ENCODE measurements around the gene ANKRD6.

ANKRD6 gene

GRCh38 chr6:89487864-89488263, 54.9 kb downstream of the ANKRD6 start:
- TF ChIP-seq, protein P1, sequence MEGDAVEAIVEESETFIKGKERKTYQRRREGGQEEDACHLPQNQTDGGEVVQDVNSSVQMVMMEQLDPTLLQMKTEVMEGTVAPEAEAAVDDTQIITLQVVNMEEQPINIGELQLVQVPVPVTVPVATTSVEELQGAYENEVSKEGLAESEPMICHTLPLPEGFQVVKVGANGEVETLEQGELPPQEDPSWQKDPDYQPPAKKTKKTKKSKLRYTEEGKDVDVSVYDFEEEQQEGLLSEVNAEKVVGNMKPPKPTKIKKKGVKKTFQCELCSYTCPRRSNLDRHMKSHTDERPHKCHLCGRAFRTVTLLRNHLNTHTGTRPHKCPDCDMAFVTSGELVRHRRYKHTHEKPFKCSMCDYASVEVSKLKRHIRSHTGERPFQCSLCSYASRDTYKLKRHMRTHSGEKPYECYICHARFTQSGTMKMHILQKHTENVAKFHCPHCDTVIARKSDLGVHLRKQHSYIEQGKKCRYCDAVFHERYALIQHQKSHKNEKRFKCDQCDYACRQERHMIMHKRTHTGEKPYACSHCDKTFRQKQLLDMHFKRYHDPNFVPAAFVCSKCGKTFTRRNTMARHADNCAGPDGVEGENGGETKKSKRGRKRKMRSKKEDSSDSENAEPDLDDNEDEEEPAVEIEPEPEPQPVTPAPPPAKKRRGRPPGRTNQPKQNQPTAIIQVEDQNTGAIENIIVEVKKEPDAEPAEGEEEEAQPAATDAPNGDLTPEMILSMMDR (conservative IDR thresholded peaks at IDR 0.05; ENCODE audit: low read depth): no peak
- H3K27ac ChIP-seq: no peak overlapping the region
- ChIA-PET CTCF (no interaction called here), POLR2A (ENCODE audit: low non-redundant PET) (no interaction called here)
- no peak for DNase-seq (ENCODE audit: low spot score)

DNA sequence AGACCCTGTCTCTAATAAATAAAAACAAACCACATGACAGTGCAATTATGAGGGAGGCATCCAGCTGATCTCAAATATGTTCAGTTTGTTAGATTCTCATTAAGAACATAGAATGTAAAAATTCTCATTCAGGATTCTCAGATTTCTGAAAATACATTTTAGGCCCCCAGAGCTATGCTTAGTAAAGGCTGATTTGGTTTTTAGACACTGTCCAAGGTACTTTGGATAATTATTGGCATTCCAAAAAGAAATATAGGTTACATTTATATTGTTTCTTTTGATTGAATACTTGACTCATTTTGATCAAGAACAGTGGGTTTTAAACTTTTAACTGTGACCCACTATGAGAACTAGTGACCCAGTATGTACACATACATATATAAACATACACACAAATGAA, 55.5 kb downstream of the ANKRD6 start:
- ChIA-PET CTCF (no interaction called here), POLR2A (ENCODE audit: low non-redundant PET) (no interaction called here)
- TF ChIP-seq, protein P1 (conservative IDR thresholded peaks at IDR 0.05; ENCODE audit: low read depth): no peak
- H3K27ac ChIP-seq: no peak overlapping the region
- no peak for DNase-seq (ENCODE audit: low spot score)

DNA sequence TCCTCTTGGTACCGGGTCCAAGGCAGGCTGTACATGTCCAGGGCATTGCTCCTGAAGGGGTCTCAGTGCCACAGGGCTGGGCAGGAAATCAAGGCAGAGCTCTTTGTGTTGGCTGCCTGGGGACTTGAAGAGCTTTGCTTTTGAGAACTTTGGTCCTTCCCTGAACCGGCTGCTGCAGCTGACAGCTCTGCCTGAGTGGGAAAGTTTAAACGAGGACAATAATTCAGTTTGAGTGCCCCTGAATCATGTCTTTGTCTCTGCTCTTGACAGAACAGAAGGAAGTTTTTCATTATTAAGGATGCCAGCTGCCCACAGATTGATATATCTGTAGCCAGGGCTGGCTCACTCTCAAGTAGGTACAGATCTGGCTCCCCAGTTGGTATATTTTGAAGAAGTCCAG, 56.1 kb downstream of the ANKRD6 start:
- CTCF ChIA-PET: interaction anchor here (0.6 kb wide), 1 partner anchor 144 kb away, joined by 3 read pairs; no protein-coding TSS in a partner anchor
- DNase-seq (ENCODE audit: low spot score): no peak
- POLR2A ChIA-PET (ENCODE audit: low non-redundant PET): no interaction called here
- TF ChIP-seq, protein P1 (conservative IDR thresholded peaks at IDR 0.05; ENCODE audit: low read depth): no peak
- no peak overlapping the region for H3K27ac ChIP-seq

GRCh38 chr6:89492025-89492640, 59.2 kb downstream of the ANKRD6 start:
- CTCF ChIA-PET: no interaction called here
- TF ChIP-seq, protein P1 (conservative IDR thresholded peaks at IDR 0.05; ENCODE audit: low read depth): no peak
- H3K27ac ChIP-seq: no peak overlapping the region
- DNase-seq (ENCODE audit: low spot score): no peak
- POLR2A ChIA-PET (ENCODE audit: low non-redundant PET): no interaction called here

DNA sequence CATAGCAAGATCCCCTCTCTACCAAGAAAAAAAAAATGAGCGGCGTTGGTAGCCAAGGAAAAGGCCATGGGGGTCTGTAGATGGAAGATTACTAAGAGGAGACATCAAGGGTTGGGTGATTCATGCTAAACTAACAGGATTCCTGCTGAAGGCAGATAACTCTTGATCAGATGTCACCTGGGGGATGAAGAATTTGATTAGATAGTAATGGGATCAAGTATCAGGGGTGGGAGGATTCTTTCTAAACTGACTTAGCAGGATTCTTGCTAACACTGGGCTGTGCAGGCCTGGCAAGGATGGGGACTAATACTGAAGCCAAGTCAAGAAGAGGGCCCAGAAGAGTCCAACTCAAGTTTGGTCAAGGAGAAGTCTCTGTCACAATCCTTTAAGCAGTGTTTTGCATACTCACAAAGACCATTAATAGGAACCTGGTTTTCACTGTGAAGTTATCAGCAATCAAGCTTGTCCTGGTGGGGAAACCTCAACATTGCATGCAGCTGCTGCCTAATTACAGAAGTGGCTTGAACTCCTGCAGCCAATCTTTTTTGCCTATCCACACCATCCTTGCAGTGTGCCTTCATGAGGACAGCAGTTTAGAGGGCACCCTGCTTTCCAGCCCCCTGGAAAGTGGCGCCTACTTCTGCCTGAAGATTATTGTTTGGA, 61.3 kb downstream of the ANKRD6 start:
- TF ChIP-seq, protein P1 (conservative IDR thresholded peaks at IDR 0.05; ENCODE audit: low read depth): no peak

GRCh38 chr6:89495961-89496535, 63.1 kb downstream of the ANKRD6 start:
- TF ChIP-seq, protein P1 (conservative IDR thresholded peaks at IDR 0.05; ENCODE audit: low read depth): no peak
- ChIA-PET POLR2A (ENCODE audit: low non-redundant PET) (no interaction called here), CTCF (interaction anchor here (0.6 kb wide), 1 partner anchor 37 kb away, joined by 3 read pairs; no protein-coding TSS in a partner anchor)
- H3K27ac ChIP-seq: no peak overlapping the region
- DNase-seq (ENCODE audit: low spot score): no peak

More for the DNA sequence above, 61.3 kb downstream of the ANKRD6 start:
- CTCF ChIA-PET: no interaction called here
- POLR2A ChIA-PET (ENCODE audit: low non-redundant PET): no interaction called here
- H3K27ac ChIP-seq: no peak overlapping the region
- no peak for DNase-seq (ENCODE audit: low spot score)
